HTERT RPE-1 (cell line): ENCODE data around the gene KLHDC10.
"Not testable (repeated sequence)": the region's sequence is repeated elsewhere in the genome, so short reads cannot be mapped to it uniquely, and the experiment has no call there.

Experiments
- in situ Hi-C: fragments of 300-500 bp; cut with MboI; formaldehyde crosslinking; loops from 4 replicates; pipeline ENCODE4 v1.14.3; 2020; ENCODE audit warnings: low sequenced_read_pairs

KLHDC10 gene

GRCh38 chr7:130153211-130153908 lies 83.0 kb downstream of the KLHDC10 start:
- in situ Hi-C loops: no loop called here

GRCh38 chr7:130154131-130154500 lies 83.8 kb downstream of the KLHDC10 start:
- in situ Hi-C loops: no loop called here

GRCh38 chr7:130154501-130155317 lies 84.4 kb downstream of the KLHDC10 start:
- in situ Hi-C loops: no loop called here

GRCh38 chr7:130156140-130156539 lies 85.8 kb downstream of the KLHDC10 start:
- in situ Hi-C loops: no loop called here

GRCh38 chr7:130157700-130158099 lies 87.4 kb downstream of the KLHDC10 start:
- in situ Hi-C loops: no loop called here

- in situ Hi-C loops: no loop called here
Measured at GRCh38 chr7:130160023-130160422, 89.7 kb downstream of the KLHDC10 start.

GRCh38 chr7:130160455-130160854 lies 90.1 kb downstream of the KLHDC10 start:
- in situ Hi-C loops: no loop called here

- in situ Hi-C loops: no loop called here
Measured at GRCh38 chr7:130162196-130162595, 91.9 kb downstream of the KLHDC10 start.

- in situ Hi-C loops: no loop called here
Measured at GRCh38 chr7:130174237-130174959, 104.1 kb downstream of the KLHDC10 start.

- in situ Hi-C loops: no loop called here
Measured at GRCh38 chr7:130178251-130178650, 107.9 kb downstream of the KLHDC10 start.

- in situ Hi-C loops: no loop called here
Measured at GRCh38 chr7:130179631-130180030, 109.3 kb downstream of the KLHDC10 start.

GRCh38 chr7:130180571-130181262 lies 110.4 kb downstream of the KLHDC10 start:
- in situ Hi-C loops: no loop called here

- in situ Hi-C loops: no loop called here
Measured at GRCh38 chr7:130181263-130181605, 110.9 kb downstream of the KLHDC10 start.

GRCh38 chr7:130182990-130183389 lies 112.7 kb downstream of the KLHDC10 start:
- in situ Hi-C loops: no loop called here

GRCh38 chr7:130184349-130184748 lies 114.0 kb downstream of the KLHDC10 start:
- in situ Hi-C loops: not testable (repeated sequence)
